ENCODE measurements around the gene IFNGR1. TPM values are rescaled to one million over a fixed set of nuclear protein-coding genes. Genes with fewer than 3 reads are reported as not detected.

IFNGR1 gene
- total and polyA plus RNA-seq, 10 of the 15 experiments (the other 5 are each of a cell fraction or from before 2014, with no cell fraction given) = 89.0 to 296 (median 138) TPM

DNA sequence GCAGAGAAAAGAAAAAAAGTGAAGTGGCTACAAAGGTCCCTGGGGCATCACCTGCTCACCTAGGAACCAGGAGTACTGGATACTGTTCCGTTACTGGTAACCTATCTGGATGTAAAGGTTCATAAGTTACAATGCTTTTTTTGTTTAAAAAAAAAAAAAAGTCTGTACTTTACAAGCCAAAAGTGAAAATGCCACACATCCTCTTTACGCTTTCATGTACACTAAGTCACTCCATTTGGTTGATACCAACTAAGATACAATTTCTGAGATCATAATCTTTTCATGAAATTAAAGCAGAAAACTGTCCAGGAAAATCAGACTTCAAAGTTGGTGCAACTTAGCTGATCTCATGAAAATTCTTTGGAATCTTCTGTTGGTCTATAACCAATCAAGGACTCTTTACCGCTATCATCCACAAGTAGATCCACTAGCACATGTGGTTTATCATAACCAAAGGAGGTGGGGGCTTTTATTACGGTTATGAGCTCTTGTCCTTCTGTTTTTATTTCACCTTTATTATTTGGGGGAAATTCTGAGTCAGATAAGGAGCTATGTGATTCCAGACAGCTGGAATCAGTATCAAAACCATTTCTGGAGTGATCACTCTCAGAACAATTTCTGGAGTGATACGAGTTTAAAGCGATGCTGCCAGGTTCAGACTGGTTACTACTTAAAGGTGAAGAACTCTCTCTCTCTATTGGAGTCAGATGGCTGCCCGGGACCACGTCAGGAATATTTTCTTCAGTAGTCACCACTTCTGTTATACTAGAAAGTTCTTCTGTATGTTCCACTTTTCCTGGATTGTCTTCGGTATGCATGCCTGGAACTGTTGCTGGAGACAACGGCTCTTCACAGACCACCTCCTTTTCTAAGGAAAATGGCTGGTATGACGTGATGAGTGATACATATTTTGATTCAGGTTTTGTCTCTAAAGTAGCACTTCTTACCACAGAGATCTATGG, 21.2 kb downstream of the IFNGR1 start:
- Histone ChIP-seq H2AFZ (ENCODE audit: control insufficient read depth, low read depth, low read length) (no peak overlapping the region), H3K9ac (ENCODE audit: control insufficient read depth, insufficient read depth, low read length) (no peak overlapping the region), H3K4me3 (no peak overlapping the region), H4K20me1 (ENCODE audit: control insufficient read depth, insufficient read depth) (no peaks in the 10 kb centered on the region), H3K27ac (ENCODE audit: control insufficient read depth, insufficient read depth) (no peak overlapping the region), H3K27me3 (replicated peaks in 1 of 2; ENCODE audit: control insufficient read depth in 2 of 2, insufficient read depth in 2 of 2, low read length in 1 of 2) (no peaks in the 10 kb centered on the region), H3K9me3 (replicated peaks; ENCODE audit: control insufficient read depth, insufficient read depth, low read length) (peaks cover 3% of the 10 kb centered on the region), H3K36me3 (ENCODE audit: control insufficient read depth in 2 of 2, insufficient read depth in 2 of 2, low read length in 1 of 2) (peaks cover 2 to 30% of the 10 kb centered on the region in 2 experiments), H3K79me2 (ENCODE audit: control insufficient read depth, insufficient read depth, low read length) (no peaks in the 10 kb centered on the region), H3K4me2 (ENCODE audit: control insufficient read depth, insufficient read depth) (no peak overlapping the region), H3K4me1 (ENCODE audit: control insufficient read depth, insufficient read depth, low read length) (peaks cover 20% of the 10 kb centered on the region; the same call in 1 of the 2 replicates)
- TSS peak; percentile 26 for BruUV-seq (replicated peaks)
- WGBS (ENCODE audit: insufficient coverage, insufficient replicate concordance, low lambda C conversion rate, missing lambda C conversion rate) = 97% methylated on average over 11 of the region's 11 CpGs
- RAD21 ChIA-PET (ENCODE audit: unreplicated experiment) = interaction anchor here (0.8 to 1.6 kb wide), 5 partner anchors 20 to 116 kb away, joined by 3 to 5 read pairs (median 4); no protein-coding TSS in a partner anchor
- DNase-seq (ENCODE audit: low read depth, low spot score) = no peak
- intact Hi-C loops (cut with micrococcal nuclease; ENCODE audit: unreplicated experiment) (no loop called here), in situ Hi-C loops (cut with MboI) (no loop called here)
- ATAC-seq = peak; percentile 45
- TF ChIP-seq HDAC2 (IDR thresholded peaks at IDR 0.05) = no peak
- TF ChIP-seq, protein P1, sequence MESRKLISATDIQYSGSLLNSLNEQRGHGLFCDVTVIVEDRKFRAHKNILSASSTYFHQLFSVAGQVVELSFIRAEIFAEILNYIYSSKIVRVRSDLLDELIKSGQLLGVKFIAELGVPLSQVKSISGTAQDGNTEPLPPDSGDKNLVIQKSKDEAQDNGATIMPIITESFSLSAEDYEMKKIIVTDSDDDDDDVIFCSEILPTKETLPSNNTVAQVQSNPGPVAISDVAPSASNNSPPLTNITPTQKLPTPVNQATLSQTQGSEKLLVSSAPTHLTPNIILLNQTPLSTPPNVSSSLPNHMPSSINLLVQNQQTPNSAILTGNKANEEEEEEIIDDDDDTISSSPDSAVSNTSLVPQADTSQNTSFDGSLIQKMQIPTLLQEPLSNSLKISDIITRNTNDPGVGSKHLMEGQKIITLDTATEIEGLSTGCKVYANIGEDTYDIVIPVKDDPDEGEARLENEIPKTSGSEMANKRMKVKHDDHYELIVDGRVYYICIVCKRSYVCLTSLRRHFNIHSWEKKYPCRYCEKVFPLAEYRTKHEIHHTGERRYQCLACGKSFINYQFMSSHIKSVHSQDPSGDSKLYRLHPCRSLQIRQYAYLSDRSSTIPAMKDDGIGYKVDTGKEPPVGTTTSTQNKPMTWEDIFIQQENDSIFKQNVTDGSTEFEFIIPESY (IDR thresholded peaks at IDR 0.05) = peak; percentile 79
- TF ChIP-seq ZNF384 (IDR thresholded peaks at IDR 0.05; ENCODE audit: borderline replicate concordance, low read depth, low read length) = peak; percentile 69; the same call in 1 of the 2 replicates
- peak; percentile 16 for TF ChIP-seq SMAD1 (IDR thresholded peaks at IDR 0.05; ENCODE audit: low read depth, partially characterized antibody)
- TF ChIP-seq, protein P2, sequence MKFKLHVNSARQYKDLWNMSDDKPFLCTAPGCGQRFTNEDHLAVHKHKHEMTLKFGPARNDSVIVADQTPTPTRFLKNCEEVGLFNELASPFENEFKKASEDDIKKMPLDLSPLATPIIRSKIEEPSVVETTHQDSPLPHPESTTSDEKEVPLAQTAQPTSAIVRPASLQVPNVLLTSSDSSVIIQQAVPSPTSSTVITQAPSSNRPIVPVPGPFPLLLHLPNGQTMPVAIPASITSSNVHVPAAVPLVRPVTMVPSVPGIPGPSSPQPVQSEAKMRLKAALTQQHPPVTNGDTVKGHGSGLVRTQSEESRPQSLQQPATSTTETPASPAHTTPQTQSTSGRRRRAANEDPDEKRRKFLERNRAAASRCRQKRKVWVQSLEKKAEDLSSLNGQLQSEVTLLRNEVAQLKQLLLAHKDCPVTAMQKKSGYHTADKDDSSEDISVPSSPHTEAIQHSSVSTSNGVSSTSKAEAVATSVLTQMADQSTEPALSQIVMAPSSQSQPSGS (IDR thresholded peaks at IDR 0.05; ENCODE audit: low read length) = peak; percentile 4; the same call in 1 of the 2 replicates
- TF ChIP-seq, protein P3, sequence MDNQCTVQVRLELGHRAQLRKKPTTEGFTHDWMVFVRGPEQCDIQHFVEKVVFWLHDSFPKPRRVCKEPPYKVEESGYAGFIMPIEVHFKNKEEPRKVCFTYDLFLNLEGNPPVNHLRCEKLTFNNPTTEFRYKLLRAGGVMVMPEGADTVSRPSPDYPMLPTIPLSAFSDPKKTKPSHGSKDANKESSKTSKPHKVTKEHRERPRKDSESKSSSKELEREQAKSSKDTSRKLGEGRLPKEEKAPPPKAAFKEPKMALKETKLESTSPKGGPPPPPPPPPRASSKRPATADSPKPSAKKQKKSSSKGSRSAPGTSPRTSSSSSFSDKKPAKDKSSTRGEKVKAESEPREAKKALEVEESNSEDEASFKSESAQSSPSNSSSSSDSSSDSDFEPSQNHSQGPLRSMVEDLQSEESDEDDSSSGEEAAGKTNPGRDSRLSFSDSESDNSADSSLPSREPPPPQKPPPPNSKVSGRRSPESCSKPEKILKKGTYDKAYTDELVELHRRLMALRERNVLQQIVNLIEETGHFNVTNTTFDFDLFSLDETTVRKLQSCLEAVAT (IDR thresholded peaks at IDR 0.05) = 0 out of 2 replicates have a peak, but pooled peaks have one; percentile 32
- TF ChIP-seq, protein P4, sequence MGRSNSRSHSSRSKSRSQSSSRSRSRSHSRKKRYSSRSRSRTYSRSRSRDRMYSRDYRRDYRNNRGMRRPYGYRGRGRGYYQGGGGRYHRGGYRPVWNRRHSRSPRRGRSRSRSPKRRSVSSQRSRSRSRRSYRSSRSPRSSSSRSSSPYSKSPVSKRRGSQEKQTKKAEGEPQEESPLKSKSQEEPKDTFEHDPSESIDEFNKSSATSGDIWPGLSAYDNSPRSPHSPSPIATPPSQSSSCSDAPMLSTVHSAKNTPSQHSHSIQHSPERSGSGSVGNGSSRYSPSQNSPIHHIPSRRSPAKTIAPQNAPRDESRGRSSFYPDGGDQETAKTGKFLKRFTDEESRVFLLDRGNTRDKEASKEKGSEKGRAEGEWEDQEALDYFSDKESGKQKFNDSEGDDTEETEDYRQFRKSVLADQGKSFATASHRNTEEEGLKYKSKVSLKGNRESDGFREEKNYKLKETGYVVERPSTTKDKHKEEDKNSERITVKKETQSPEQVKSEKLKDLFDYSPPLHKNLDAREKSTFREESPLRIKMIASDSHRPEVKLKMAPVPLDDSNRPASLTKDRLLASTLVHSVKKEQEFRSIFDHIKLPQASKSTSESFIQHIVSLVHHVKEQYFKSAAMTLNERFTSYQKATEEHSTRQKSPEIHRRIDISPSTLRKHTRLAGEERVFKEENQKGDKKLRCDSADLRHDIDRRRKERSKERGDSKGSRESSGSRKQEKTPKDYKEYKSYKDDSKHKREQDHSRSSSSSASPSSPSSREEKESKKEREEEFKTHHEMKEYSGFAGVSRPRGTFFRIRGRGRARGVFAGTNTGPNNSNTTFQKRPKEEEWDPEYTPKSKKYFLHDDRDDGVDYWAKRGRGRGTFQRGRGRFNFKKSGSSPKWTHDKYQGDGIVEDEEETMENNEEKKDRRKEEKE (IDR thresholded peaks at IDR 0.05) = no peak
- POLR2A ChIA-PET = interaction anchor here (1.0 to 1.6 kb wide), 5 partner anchors 9 to 32 kb away, joined by 3 to 4 read pairs (median 3); no protein-coding TSS in a partner anchor
- FAIRE-seq = no peak
- SMC1A ChIA-PET (ENCODE audit: uncharacterized antibody, unreplicated experiment) = interaction anchor here (0.6 to 2.4 kb wide), 11 partner anchors 16 to 220 kb away, joined by 3 to 8 read pairs (median 4); no protein-coding TSS in a partner anchor
- CTCF ChIA-PET = interaction anchor here (0.9 to 1.3 kb wide), 3 partner anchors 31 to 809 kb away, joined by 3 to 5 read pairs (median 4); no protein-coding TSS in a partner anchor

All from GM12878 (cell line).